NT2/D1 (cell line): ENCODE results near the gene EFTUD2.

Source experiments
- YY1 ChIP-seq: IDR thresholded peaks from 2 replicates; pipeline ENCODE4 v1.6.1; 2011; ENCODE audit not compliant: insufficient read length, insufficient read depth
- ZNF274 ChIP-seq: IDR thresholded peaks from 2 replicates; pipeline ENCODE4 v1.6.1; 2011; ENCODE audit warnings: mild to moderate bottlenecking, low read depth, low read length

DNA sequence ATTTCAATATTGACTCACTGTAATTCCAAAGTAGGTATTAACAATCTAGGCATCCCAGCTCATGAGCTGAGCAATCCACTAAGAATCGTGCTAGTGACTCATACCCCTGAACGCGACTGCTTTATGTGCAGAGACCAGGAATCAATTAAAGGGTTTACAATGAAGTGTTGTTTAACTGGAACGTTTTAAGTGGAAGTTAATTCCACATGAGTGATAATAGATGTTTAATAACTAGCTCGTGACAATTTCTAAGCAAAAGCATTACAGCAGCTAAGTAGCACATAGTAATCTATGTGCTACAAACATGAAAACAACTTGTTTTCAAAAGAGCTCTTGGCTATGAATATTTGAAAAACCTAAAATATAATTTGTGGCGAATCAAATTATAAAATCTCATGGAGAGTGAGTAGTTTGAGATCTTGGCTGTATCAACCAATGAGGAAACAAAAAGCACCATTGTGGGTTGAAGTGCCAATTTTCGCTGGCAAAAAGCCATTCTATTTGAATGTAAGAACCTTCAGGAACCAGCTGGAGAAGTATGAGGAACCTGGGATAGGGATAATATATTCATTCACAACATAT lies 78.5 kb downstream of the EFTUD2 start:
- TF ChIP-seq ZNF274 (no peak), YY1 (no peak)
